TTC549 (cell line): Measurements from ENCODE around the gene TBL1X.
"Not testable (repeated sequence)": the region's sequence is repeated elsewhere in the genome, so short reads cannot be mapped to it uniquely, and the experiment has no call there.

ENCODE experiments used
- FAIRE-seq: peaks from 2 replicates; lab custom pipeline; 2012; peaks lifted over from hg19 to GRCh38; lab: Jason Lieb, UNC

Gene TBL1X

GRCh38 chrX:9536156-9536555 lies 71.3 kb downstream of the TBL1X start:
- not testable (repeated sequence) for FAIRE-seq

- FAIRE-seq, result no peak
Observed at GRCh38 chrX:9537781-9538180, 72.9 kb downstream of the TBL1X start.

GRCh38 chrX:9538544-9539045 lies 73.7 kb downstream of the TBL1X start:
- no peak for FAIRE-seq

- FAIRE-seq, result no peak
Observed at GRCh38 chrX:9539605-9540387, 74.9 kb downstream of the TBL1X start.

- no peak for FAIRE-seq
Observed at GRCh38 chrX:9542106-9542760, 77.4 kb downstream of the TBL1X start.

GRCh38 chrX:9542761-9543111 lies 77.9 kb downstream of the TBL1X start:
- FAIRE-seq, result no peak

- no peak for FAIRE-seq
Observed at GRCh38 chrX:9555354-9555753, 90.5 kb downstream of the TBL1X start.

- no peak for FAIRE-seq
Observed at GRCh38 chrX:9557091-9557490, 92.2 kb downstream of the TBL1X start.

GRCh38 chrX:9557521-9557920 lies 92.7 kb downstream of the TBL1X start:
- FAIRE-seq, result no peak

GRCh38 chrX:9558615-9559014 lies 93.8 kb downstream of the TBL1X start:
- no peak for FAIRE-seq

GRCh38 chrX:9560219-9560618 lies 95.4 kb downstream of the TBL1X start:
- no peak for FAIRE-seq

- no peak for FAIRE-seq
Observed at GRCh38 chrX:9561199-9561598, 96.3 kb downstream of the TBL1X start.

- FAIRE-seq, result no peak
Observed at GRCh38 chrX:9562851-9563250, 98.0 kb downstream of the TBL1X start.

GRCh38 chrX:9566150-9566621 lies 101.3 kb downstream of the TBL1X start:
- no peak for FAIRE-seq

- FAIRE-seq, result no peak
Observed at GRCh38 chrX:9569876-9570301, 105.0 kb downstream of the TBL1X start.

GRCh38 chrX:9573282-9574106 lies 108.6 kb downstream of the TBL1X start:
- no peak for FAIRE-seq

GRCh38 chrX:9576059-9576458 lies 111.2 kb downstream of the TBL1X start:
- no peak for FAIRE-seq

- FAIRE-seq, result no peak
Observed at GRCh38 chrX:9577555-9577954, 112.7 kb downstream of the TBL1X start.

- no peak for FAIRE-seq
Observed at GRCh38 chrX:9578083-9578779, 113.4 kb downstream of the TBL1X start.

GRCh38 chrX:9581771-9582385 lies 117.0 kb downstream of the TBL1X start:
- no peak for FAIRE-seq

GRCh38 chrX:9582956-9583355 lies 118.1 kb downstream of the TBL1X start:
- no peak for FAIRE-seq

- no peak for FAIRE-seq
Observed at GRCh38 chrX:9586992-9587392, 122.1 kb downstream of the TBL1X start.
